G401 (cell line): ENCODE results near the gene FAM110D. TPM values are rescaled to one million over a fixed set of nuclear protein-coding genes. Genes with fewer than 3 reads are reported as not detected.

ENCODE experiments used
- DNase-seq: peaks from one replicate; pipeline ENCODE4 v3.0.0-alpha.2; 2015; ENCODE audit warnings: low spot score
- in situ Hi-C: cut with HindIII; loops from 2 replicates; pipeline ENCODE4 v1.10.0; 2016; ENCODE audit warnings: low sequenced_read_pairs, mixed read lengths
- total RNA-seq: library from RNA; depleted of rRNA; stranded (reverse); fragments of >200 nt; shearing (Covaris generic); gene quantifications from 2 replicates; pipeline ENCODE4 v1.2.3, GENCODE V29; 2014; rRNA removed

The FAM110D gene
- total RNA-seq: 3.5 and 5.1 TPM in 2 replicates

- no peak for DNase-seq
- in situ Hi-C loops: no loop called here
Observed at GRCh38 chr1:26158908-26159742, at the start of gene FAM110D. TSS of gene FAM110D (plus strand) at chr1:26159079. CDS start at chr1:26161292, 2,213 bp downstream.

DNA sequence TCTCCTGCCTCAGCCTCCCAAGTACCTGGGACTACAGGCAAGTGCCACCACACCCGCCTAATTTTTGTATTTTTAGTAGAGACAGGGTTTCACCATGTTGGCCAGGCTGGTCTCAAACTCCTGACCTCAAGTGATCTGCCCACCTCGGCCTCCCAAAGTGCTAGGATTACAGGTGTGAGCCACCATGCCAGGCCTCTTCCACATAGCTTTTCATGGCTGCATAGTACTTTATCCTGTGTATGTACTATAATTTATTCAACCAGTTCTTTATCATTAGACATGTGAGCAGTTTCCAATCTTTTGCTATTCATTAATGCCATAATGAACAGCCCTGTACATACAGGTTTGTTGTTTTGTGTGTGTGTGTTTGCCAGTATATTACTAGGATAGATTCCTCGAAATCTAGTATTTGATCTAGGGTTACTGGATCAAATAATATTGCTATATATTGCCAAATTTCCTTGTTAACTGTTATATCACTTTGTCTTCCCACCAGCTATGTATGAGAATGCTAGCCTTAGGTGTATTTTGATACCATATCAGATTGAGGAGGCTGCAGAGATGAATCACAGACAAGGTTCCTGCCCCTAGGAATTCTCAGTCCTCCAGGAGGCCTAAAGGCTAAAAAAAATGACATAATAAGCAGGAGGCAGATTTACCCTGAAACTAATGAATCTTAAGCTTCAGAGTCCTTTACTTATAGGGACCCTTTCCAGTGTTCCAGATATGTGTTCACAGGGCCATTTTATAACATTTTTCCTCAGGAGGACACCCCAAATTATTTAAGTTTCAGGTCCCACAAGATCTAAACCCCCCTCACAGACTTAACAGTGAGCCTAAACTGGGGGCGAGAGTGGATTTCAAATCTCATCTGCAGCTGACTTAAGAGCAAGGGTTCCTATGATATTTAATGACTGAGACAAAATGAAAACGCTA, 49.4 kb upstream of the FAM110D start:
- no peak for DNase-seq
- in situ Hi-C loops: loop anchor here (10.0 kb wide), 1 partner anchor 165 kb away; no protein-coding TSS in a partner anchor

GRCh38 chr1:26110731-26111529, 47.9 kb upstream of the FAM110D start:
- DNase-seq: peak; percentile 78

GRCh38 chr1:26111530-26112406, 47.1 kb upstream of the FAM110D start, which contains the start of gene PDIK1L:
TSS of gene PDIK1L (plus strand) at chr1:26111824. CDS start at chr1:26114309, 2,485 bp downstream.
- peak; percentile 90 for DNase-seq
- in situ Hi-C loops: no loop called here

More at GRCh38 chr1:26110731-26111529, 47.9 kb upstream of the FAM110D start:
- in situ Hi-C loops: no loop called here

DNA sequence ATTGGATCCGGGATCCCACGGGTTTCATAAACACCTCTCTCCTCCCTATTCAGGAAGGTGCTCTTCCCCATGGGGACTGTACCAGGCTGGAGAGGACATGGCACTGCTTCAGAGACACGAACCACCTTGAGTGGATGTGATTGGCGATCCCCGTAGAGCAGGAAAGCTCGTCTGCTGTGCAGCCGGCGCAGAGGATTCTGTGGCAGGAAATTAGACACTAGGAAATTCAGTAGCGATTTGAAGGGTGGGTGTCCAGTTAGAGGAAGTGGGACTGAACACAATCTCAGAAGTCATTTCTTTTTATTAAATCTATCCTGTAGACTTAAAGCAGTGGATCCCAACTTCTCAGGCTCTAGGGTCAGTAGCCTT, 46.5 kb upstream of the FAM110D start:
- DNase-seq: no peak
- in situ Hi-C loops: no loop called here

DNA sequence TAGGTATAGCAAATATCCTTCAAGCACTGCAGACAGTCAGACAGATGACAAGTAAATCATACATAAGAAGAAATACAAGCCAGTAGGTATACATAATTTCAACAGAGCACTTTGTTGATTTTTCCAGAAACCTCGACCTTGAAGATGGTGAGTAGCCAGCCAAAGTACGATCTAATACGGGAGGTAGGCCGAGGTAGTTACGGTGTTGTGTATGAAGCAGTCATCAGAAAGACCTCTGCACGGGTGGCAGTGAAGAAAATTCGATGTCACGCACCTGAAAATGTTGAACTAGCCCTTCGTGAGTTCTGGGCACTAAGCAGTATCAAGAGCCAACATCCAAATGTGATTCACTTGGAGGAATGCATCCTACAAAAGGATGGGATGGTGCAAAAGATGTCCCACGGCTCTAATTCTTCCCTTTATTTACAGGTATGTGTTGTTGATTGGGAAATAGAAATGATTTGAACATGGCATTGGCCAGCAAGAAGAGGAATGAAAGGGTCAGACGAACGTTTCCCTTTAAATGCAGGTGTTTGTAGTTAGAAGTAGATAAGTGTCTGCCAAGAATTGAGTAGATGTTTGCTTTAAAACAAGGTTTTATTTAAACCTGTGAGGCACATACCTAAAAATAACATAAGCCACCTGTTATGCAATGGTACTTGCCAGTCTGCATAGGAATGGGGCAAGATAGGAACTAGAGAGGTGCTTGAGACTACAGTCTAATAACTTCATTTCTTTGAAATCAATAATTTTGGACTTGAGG, 44.5 kb upstream of the FAM110D start:
- in situ Hi-C loops: no loop called here
- DNase-seq: no peak

DNA sequence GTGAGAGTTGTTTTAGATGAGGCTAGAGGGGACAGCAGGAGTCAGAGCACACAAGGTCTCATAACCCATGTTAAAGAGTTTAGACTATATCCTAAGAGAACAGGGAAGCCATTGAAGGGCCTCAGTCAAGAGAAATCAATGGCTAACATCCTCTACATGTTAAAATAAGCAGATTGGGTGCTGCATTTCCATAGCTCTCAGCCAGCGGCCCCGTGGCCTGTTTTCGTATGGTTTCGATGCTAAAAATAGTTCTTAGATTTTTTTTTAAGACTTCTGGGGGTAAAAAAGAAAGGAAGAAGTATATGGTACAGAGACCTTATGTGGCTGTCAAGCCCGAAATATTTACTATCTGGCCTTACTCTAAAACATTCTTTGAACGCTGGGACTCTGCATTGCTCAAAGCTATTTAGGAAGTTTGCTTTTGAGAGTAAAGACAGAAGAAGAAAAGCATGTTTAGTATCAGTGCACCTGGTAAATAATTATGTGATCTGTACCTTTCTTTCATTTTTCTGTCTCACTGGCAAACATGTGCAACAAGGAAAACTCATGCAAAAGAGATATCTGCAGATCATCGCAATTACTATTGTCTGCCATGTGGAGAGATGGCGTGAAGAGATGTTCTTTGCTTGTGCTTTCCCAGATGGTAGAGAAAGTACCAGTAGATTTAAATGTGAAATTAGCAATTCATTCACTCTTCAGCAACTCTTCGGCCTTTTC, 38.8 kb upstream of the FAM110D start:
- DNase-seq: no peak
- in situ Hi-C loops: no loop called here

DNA sequence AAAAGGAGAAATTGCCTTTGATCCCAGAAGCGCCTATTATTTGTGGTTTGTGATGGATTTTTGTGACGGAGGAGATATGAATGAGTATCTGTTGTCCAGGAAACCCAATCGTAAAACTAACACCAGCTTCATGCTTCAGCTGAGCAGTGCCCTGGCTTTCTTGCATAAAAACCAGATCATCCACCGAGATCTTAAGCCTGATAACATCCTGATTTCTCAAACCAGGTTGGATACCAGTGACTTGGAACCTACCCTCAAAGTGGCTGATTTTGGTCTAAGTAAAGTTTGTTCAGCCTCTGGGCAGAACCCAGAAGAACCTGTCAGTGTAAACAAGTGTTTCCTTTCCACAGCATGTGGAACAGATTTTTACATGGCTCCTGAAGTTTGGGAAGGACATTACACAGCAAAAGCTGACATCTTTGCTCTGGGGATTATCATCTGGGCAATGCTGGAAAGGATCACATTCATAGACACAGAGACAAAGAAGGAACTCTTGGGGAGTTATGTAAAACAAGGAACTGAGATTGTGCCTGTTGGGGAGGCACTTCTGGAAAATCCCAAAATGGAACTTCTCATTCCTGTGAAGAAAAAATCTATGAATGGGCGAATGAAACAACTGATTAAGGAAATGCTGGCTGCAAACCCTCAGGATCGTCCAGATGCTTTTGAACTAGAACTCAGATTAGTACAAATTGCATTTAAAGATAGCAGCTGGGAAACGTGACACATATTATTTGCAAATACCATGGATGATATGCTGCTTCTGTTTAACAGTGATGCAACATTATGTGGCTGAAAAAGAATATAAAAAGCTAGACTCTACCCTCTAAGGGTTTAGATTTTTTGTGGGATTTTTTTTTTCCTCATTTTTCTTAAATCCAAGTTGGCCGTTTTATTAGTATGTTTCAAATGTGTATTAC, 36.8 kb upstream of the FAM110D start:
- DNase-seq: no peak
- in situ Hi-C loops: no loop called here

- no peak for DNase-seq
- in situ Hi-C loops: no loop called here
Observed at GRCh38 chr1:26122988-26123973, 35.6 kb upstream of the FAM110D start.

DNA sequence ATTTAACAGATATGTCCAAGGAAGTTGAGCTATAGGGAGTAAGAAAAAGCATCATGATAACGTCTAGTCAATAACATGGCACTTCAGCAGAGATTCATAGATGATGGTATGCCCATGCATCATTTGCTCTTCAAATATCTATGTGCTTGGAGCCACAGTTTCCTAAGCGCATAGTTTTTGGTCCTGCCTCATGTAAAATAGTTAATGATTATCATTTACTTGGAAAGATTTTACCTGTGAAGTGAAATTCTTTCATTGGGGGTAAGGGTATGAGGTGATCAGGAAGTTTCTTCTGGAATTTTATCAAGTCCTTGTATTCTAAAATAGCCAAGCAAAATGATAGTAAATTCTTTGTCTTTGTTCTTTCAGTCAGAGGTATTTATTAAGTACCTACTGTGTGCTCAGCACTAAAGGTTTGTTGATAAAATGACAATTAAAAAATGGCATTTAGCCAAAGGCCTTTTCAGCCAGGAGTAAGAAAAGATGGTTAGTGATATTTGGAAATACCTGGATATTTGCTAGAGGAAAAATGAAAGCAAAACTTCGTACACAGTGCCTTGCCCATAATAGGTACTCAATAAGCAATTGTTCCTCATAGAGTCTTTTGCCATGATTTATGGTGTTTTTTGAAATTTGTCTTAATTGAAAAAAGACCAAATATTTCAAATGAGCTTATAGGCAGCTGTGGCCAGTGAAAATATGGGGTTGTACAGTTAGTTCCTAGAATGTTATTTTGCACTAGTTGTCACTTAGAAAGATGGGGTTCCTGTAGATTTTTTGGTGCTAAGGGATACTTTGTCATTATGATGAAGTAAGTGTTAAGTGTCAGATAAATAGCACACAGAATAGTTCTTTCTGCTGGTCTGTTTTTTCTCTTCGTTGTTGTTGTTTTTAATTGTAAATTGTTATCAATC, 34.2 kb upstream of the FAM110D start:
- DNase-seq: no peak
- in situ Hi-C loops: no loop called here

DNA sequence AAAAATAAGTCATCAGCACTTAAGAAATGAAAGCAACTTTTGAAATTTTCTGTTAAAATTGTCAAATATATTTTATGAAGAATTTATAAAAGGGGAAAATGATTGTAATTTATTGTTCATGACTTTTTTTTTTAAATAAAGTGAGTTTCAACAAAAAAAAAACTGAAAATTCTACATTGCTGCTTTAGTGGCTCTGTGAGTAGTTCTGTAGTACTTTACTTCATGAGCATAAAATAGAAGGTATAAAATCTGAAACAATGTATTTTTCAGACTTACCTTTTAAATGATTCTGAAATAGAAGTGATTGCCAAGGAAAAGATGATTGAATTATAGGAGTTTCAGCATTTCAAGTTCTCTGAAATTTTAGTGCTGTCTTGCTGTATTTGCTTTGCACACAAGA, 33.5 kb upstream of the FAM110D start:
- in situ Hi-C loops: no loop called here
- DNase-seq: no peak

DNA sequence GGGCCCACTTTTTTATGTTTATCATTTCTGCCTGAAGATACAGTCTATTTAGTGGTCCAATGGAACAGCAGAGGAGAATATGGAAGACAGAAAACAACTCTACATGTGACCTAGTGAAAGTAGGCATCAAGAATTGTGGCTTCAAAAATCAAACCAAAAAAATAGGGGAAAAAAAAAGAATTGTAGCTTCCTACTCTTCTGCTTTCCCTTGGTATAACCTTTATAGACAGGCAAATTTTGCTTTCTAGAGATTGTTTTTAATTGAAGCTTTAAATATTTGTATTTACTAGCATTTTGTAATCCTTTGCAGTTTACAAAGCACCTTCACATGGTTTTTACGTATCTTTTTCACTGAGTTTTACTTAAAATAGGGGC, 32.9 kb upstream of the FAM110D start:
- in situ Hi-C loops: no loop called here

GRCh38 chr1:26126321-26127084, 32.4 kb upstream of the FAM110D start:
- no peak for DNase-seq
- in situ Hi-C loops: no loop called here

More for the DNA sequence above, 32.9 kb upstream of the FAM110D start:
- no peak for DNase-seq
